G401 (cell line): Measurements from ENCODE around the gene AUP1. TPM values are rescaled to one million over a fixed set of nuclear protein-coding genes. Genes with fewer than 3 reads are reported as not detected.

Experiments
- DNase-seq: peaks from one replicate; pipeline ENCODE4 v3.0.0-alpha.2; 2015; ENCODE audit warnings: low spot score
- in situ Hi-C: cut with HindIII; loops from 2 replicates; pipeline ENCODE4 v1.10.0; 2016; ENCODE audit warnings: low sequenced_read_pairs, mixed read lengths
- total RNA-seq: library from RNA; depleted of rRNA; stranded (reverse); fragments of >200 nt; shearing (Covaris generic); gene quantifications from 2 replicates; pipeline ENCODE4 v1.2.3, GENCODE V29; 2014

The AUP1 gene
- total RNA-seq, 1 experiment from 2014 or later, result 120 TPM

DNA sequence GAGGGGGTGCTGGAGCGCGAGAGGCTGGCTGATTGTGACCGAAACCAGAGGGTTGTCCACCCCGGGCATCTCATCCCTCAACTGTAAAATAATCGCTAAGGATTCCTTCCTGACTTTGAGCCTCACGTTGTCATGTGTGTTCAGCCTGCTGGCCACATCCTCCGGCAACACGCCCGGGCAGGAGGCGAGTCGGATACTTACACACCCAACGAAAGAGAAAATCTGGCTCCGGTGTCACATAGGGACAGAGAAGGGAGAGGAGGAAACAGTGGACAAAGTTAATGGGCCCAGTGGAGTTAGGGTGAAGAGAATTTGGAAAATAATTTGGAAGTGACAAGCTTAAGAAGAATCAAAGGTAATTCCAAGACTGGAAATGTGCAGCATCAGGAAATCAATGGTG, 12.9 kb downstream of the AUP1 start:
- in situ Hi-C loops, result no loop called here
- no peak for DNase-seq

DNA sequence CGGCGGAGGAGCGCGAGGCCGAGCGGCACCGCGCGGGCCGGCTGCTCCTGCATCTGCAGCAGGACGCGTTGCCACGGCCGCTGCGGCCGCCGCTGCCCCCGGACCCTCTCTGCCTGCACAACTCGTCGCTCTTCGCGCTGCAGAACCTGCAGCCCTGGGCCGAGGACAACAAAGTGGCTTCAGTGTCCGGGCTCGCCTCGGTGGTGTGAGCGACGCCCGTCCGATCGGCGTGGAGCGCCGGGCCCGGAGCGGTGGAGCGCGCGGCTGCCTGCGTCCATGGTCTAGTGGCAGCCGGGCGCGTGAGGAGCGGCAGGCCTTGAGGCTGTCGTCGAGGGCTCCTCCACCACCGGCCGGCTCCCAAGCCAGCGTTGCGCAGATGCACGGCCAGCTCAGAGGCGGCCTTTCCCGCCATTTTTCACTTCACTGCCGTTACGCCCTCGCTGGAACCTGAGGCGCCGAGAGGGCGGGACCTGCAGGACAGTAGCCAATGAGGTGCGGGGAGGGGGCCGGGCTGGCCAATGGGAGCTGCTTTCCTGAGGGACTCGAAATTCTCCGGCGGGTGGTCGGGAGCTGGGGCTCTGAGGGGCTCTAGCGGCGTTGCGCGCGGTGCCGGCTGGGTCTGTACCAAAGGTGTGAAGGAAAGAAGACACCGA, 13.4 kb downstream of the AUP1 start:
- peak; percentile 50 for DNase-seq
- in situ Hi-C loops, result no loop called here

DNA sequence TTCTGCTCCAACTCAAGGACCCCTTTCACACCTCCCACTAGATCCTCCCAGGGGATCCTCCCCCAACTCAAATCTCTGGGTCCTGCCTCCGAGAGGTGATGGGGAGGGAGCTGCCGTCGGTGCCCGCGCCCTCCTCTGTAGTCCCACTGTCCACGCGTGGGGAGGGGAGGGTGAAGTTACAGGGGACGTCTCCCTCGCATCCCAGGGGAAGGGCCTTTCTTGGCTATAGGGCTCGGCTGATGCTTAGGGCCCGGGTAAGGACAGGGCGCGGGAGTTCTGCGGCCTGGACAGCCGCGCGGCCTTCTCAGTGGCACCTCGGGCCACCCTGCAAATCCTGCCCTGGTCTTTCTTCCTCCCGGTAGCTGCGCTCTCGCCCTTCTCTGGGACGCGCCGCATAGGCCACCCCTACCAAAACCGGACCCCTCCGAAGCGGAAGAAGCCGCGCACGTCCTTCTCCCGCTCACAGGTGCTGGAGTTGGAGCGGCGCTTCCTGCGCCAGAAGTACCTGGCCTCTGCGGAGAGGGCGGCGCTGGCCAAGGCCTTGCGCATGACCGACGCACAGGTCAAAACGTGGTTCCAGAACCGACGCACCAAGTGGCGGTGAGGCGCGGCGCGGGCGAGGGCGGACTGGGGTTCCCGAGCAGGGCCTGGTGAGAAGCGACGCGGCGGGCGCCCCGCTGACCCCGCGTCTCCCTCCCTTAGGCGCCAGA, 14.1 kb downstream of the AUP1 start:
- DNase-seq, result no peak
- in situ Hi-C loops, result no loop called here

DNA sequence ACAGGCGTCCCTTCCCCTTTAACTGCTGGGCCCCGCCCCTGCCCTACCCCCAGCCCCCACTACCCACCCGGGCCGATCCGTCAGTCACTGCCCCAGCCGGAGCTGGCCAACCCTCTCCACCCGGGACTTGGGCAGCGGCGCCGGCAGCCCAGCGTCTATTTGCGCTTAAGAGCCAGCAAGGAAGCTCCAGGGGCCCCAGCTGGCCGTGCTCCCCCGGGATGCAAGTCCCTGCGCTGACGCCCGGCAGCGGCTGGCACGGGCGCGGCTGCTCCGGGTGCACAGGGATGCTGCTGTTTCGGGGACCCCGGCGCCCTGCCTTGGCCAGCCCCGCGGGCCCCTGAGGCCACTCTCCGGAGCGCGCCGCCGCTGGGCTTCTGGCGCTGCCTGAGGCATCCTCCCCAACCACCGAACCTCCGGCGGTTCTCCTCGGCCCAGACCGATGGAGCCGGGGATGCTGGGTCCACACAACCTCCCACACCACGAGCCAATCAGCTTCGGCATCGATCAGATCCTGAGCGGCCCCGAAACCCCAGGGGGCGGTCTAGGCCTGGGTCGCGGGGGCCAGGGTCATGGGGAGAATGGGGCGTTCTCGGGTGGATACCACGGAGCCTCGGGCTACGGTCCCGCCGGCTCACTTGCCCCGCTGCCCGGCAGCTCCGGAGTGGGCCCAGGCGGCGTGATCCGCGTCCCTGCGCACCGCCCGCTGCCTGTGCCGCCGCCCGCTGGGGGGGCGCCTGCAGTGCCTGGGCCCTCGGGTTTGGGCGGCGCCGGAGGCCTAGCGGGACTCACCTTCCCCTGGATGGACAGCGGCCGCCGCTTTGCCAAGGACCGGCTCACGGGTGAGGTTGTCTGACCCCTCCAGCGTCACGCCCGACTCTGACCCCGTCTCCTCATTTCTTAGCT, 14.9 kb downstream of the AUP1 start, which contains the start of gene TLX2:
TSS of gene TLX2 (plus strand) at position 83 of the 903 bp plus-strand sequence. CDS start at position 440, 357 bp downstream.
- no peak for DNase-seq

DNA sequence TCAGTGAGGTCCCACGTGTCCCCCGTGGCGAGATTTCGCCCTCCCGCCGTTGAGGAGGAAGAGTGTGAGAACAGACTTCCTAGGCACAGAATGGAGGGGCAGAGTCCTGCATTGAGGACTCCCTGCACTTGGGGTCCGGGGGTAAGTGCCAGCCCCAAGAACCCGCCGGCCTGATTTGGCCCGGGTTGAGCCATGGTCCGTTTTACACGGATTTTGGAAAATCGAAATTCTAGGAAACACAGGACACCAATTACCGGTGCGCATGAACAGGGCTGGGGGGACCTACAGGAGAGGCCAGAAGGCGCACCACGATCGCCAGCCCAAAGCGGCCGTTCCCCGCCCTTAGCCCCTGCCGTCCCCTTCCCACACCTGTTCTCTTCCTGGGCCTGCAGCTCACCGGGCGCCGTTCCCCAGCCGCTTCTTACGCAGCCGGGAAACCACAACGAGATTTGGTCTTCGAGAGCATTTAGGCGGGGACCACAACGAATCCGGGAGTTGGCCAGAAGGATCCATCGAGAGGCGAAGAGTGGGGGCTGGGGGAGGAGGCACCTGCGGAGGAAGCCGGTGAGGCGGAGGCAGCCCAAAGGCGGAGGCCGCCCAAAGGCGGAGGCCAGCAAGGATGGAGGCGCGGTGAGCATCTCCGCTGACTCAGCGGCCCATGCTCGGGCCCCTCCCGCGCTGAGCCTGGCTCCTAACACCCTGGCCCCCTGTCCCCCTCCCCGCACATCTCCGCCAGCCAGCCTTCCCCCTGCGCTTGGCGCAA, 15.7 kb downstream of the AUP1 start:
- in situ Hi-C loops, result no loop called here
- DNase-seq, result no peak

More for the DNA sequence above, 14.9 kb downstream of the AUP1 start, which contains the start of gene TLX2:
- in situ Hi-C loops, result no loop called here

DNA sequence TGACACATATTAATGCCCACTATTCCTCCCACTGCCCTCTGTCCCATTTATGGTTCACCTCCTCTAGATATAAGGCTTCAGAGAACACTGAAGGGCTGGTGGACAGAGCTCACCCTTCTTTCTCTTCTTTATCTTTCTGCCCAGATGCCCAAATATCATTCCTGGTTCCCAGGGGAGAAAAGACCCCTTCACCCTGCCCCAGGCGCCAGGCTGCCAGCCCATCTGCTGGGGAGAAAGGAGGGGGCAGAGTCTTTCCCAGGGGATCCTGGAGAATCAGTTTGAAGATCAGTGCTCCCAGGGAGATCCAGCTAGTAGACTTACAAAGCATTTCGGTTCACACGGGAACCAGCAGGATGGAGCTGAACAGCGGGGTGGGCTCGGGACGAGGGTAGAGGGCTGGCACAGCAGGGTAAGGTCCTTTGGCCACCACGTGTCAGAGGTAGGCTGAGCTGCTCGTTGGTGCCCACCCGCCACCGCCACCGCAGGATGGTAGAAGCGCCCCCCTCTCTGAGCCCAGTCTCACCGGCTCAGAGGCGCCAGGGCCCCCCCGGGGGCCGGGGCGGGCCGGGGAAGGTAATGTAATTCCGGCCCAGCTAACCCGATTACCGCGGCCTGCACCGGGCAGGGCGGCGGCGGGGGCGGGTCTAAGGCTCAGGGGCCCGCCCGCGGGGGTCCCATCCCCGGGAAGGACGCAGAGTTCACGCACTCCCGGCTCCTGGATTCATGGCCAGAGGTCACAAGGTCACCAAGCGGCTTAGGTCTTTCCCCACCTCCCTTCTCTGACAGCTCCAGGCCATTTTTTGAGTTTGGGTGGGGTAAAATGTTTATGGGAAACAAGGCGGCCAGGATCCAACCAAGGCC, 16.5 kb downstream of the AUP1 start:
- in situ Hi-C loops, result no loop called here
- DNase-seq, result no peak

DNA sequence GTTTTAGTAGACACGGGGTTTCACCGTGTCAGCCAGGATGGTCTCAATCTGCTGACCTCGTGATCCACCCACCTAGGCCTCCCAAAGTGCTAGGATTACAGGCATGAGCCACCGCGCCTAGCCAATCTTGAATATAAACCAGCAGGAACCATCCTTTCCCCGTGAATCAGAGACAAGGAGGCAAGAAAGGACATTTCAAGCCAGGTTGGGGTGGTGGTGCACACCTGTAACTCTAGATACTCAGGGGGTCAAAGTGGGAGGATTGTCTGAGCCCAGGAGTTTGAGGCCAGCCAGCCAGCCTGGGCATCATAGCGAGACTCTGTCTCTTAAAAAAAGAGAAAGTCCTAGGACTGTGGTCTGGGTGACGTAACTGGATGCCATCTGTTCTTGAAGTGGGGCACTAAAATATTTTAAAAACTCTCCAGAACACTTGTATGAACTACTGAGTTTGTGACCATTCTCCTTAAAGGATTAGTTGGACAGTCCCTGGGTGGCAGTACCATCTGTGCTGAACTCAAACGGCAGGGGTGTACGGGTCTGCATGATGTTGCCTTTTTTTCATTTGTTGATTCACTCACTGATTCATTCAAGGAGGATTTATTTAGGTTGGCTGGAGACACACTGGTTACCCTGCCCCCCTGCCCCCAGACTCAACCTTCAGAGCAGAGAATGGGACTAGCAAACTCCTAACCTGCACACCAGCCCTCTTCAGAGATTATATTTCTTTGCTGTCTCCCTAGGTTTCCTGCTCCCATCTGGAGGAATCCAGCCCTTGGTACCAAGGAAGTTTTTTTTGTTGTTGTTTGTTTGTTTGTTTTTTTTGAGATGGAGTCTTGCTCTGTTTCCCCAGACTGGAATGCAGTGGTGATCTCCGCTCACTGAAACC, 18.2 kb downstream of the AUP1 start:
- in situ Hi-C loops, result no loop called here
- DNase-seq, result no peak

DNA sequence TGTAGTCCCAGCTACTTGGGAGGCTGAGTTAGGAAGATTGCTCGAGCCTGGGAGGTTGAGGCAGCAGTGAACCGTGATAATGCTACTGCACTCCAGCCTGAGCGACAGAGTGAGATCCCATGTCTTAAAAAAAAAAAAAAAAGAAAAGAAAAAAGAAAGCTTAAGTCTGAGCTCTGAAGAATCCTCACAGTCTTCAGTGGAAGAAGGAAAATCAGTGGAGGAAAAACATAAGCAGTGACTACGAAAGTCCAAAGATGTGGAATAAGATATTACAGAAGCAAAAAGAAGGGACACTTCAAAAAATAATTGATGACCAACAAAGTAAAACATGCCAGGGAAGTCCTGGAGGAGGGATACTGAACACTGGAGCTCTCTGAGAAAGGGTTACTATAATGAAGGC, 19.2 kb downstream of the AUP1 start:
- in situ Hi-C loops, result no loop called here
- no peak for DNase-seq

DNA sequence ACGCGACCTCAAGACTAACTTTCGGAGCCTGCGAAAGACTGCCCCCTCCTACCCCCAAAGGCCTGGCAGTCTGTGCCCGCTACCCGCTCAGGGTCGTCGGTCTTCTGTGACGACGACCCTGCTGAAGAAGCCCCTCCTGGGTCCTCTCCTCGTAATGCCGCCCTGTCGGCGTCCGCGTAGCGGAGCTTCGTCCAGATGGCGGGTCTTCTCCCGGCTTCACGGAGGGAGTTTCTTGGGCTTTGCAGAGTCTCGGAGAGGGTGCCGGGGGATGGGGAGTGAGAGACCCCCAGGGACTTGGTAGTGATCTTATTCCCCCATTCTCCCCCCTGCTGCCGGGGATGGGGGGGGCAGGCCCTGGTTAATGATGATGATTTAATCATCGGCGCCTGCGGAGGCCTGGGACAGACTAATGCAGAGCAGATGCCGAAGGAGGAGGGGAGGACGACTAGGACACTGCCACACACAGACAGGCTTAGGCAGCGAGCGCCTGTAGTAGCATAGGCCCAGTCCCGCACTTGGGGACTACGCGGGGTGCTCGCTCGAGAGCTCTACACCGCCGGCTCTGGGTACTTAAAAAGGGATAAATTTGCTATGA, 21.5 kb downstream of the AUP1 start:
- in situ Hi-C loops, result no loop called here
- peak; percentile 59 for DNase-seq

DNA sequence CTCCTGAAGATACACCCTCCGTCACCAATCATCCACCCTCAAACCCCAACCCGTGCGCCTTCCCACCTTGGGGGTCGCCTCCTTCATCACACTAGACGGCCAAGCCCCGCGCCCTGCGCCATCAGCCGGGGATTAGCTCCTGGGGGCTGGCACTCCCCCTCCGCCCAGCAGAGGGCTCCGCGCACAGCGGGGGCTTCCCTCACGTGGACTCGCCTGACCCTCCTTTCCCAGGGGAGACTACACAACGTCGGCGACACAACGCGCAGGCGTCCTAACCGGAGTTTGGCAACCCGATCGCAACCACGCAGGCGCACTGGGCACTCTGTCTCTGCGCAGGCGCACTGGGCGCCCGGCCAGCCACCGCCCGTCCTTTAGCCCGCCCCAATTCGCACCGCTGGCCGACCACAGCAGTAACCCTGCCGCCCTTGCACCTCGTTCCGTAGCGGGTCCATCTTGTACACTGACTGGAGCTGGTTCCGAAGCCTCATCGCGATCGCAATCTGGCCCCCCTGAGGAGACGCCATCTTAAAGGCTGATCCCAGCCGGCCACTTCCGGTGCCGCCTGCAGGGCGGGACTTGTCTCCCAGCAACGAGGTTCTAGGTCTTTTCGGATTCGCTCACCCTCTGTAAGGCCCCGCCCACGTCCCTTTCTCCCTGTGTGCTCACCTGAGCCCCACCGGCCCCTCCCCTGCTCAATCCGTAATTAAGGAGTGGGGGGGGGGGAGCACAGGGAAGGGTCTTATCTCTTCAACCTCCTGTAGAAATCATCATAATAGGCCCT, 22.2 kb downstream of the AUP1 start, which contains the start of gene PCGF1:
TSS of gene PCGF1 (minus strand) at position 551 of the 781 bp plus-strand sequence. CDS start at position 524, 27 bp downstream.
- DNase-seq, result peak; percentile 99
- in situ Hi-C loops, result no loop called here

DNA sequence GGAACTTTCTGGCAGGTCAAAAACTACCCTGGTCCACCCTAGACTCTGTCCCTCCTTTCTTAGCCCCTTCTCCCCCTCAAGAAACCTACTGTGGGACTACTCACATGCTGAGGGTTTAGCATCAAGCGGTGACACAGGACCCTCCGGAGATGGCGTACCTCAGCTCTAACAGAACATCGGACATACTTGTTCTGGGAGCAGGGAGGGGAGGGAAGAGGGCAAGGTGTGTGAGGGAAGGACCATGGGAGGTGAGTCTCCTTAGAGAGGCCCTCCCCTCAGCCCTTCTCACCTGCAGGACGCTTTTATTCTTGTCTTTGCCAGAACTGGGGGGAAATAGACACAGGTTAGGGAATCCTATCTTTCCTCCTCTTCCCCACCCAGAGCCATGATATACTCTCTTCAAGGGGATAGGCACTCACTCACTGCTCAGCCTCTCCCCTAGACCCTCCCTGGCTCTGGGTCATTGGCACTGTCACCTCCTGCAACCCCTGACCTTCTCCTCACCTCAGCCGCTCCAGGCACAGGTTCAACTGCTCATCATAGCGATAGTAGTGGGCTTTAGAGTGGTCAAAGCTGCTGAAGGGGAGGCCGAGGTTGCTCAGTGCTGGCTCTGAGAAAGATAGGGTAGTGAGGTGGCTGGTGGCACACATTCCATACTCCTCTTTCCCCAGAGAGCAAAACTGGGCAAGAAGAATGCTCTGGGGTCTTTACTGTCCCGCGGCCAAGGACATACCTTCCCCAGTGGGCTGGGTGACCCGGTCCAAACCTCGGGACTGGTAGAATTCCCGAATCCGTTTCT, 23.9 kb downstream of the AUP1 start:
- in situ Hi-C loops, result no loop called here
- no peak for DNase-seq

DNA sequence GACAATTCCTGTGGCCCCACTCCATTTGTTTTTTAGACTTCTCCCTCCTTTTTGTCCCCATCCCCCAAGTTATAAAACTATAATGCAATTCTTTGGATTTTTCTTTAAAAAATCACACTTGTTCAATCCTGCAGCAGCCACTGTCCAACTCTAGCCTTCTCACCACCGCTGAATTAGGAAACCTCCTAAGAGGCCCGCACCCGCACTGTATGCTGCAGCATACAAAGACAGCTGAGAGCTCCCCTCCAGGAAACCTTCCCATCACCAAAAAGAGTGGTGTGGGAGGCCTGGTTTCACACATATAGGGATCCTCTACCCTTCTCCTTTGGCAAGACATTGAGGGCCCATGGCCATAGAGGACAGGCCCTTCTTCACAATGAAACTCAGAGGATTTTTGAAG, 24.9 kb downstream of the AUP1 start:
- DNase-seq, result no peak
- in situ Hi-C loops, result no loop called here

DNA sequence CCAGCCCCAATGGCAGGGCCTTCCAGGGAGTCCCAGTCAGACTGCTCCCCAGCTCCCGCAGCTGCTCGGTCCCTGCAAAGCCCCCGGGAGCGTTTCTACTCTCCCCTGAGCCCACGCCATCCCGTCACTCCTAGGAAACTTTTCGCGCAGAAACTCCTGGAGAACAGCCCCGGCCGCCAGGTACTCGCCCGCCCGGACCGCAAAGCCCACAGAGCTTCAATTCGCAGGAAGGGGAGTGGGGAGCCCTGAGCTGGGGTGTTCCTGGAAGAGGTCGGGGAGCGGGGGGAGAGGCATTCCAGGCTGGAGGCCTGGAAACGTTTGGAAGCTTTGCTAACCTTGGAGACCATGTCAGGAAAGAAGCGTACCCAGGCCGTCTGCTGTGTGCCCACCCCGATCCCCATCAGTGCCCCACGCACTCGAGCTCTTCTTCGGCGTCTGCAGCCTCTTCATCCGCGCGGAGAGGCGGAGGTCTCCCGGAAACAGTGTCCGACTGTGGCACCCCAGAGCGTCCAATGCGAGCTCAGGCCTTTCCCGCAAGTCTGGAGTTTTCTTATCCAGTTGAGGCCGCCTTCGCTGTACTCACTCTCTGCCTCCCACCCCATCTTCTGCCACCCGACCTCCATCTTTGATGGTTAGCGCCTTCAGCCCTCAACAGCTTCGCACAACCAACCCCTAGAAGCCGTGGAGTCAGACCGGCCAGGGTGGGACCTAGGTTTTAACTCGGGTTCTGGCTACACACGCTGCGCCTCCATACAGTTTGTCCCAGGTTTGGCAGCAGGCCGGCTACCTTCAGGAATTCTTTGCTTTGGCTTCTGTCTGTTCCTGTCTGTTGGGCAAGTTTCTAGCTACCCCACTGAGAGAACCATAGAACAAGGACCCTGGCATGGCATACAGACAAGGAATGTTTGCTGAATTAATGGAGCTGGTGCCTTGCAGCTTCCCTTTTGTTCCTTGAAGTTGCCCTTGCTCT, 25.7 kb downstream of the AUP1 start:
- DNase-seq, result no peak
- in situ Hi-C loops, result no loop called here
